T-helper 9 cell (primary cell): ENCODE results near the gene SLC16A5.
"Not testable (repeated sequence)": the region's sequence is repeated elsewhere in the genome, so short reads cannot be mapped to it uniquely, and the experiment has no call there.

ENCODE experiments used
- DNase-seq: peaks from one replicate; pipeline ENCODE4 v3.0.0-alpha.2; 2020

Gene SLC16A5

DNA sequence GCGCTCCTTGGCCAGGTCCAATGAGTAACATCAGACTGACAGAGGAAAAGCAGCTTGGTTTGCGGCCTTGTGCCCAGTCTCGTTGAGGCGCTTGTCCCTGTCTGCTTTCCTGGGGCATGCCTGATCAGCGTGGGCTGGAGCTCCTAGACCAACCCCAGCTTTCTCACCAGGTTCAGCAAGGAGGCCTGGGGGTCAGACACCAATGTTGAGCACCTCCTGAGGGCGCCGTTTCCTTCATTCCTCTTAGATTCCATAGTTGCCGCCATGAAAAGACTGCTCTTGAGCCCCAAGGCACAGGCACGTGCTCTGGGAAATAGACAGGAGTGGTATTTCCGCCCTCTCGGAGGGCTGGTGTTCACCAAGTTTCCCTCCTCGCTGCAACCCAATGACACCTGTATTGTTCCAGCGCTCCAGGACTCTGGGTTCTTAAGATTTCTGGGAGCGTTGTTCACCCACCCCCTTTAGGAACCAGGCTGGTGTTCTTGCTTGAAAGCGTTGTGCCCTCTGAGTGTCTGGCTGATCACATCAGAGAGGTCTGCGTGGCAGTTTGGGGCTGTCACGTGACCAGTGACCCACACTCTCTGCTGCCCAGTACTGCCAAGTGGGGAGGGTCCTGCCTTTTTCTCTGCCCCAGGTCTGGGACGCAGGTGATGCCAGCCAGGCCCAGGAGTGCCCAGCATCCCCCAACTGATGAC, 22.7 kb upstream of the SLC16A5 start:
- no peak for DNase-seq

DNA sequence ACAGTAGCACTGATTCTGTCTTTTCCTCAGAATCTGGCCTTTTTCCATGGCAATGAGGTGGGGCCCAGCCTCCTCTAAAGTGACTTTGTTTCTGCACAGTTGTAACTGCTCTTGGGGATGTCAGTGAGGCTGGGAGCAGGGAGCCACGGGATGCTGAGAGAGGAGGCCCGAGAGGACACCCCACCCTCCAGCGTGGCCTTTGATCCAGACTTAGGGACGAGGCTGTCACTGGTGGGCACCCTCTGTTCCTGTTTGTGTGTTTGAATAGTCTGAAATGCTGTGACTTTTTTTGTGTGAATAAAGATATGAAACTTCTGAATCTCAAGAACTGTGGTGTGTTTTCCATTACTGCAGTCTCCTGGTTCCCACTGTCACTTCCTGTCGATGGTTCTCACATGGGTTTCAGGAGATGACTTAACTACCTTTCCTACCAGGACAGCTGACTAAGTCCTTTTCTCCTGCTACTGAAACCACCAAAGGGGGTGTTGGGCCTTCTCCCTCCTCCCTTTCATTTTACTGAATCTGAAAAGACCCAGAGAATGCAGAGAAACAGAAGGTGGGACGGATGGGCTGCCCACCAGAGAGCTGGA, 22.1 kb upstream of the SLC16A5 start:
- DNase-seq = no peak

DNA sequence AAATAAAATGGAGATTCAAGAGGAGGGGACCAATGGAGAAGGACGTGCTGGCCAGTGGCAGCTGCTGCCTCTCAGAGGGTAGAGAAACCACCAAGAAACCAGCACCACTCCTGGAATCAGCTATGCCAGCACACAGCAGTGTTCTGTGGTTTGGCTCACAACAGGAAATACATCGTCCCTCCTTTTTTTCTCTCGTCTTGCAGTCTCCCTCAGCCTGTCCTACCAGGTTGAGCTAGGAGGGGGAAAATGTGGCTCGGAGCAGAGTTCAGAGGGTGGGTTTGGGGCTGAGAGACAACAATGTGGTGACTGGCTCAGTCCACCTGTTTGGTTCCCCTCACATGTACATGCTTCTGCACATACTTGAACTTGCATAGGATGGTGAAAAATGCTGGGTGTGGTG, 19.9 kb upstream of the SLC16A5 start:
- DNase-seq = no peak

DNA sequence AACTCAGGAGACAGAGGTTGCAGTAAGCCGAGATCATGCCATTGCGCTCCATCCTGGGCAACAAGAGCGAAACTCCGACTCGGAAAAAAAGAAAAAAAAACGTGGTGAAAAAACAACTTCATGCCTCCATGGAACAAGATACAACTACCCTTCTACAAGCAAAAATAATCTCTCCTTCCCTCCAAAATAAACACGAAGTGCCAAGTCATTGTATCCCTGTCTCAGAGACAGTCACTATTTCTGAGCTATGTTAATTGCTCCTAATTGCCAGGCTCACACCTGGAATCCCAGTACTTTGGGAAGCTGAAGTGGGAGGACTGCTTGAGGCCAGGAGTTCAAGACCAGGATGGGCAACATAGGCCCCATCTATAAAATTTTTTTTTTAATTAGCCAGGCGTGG, 19.0 kb upstream of the SLC16A5 start:
- DNase-seq = no peak

DNA sequence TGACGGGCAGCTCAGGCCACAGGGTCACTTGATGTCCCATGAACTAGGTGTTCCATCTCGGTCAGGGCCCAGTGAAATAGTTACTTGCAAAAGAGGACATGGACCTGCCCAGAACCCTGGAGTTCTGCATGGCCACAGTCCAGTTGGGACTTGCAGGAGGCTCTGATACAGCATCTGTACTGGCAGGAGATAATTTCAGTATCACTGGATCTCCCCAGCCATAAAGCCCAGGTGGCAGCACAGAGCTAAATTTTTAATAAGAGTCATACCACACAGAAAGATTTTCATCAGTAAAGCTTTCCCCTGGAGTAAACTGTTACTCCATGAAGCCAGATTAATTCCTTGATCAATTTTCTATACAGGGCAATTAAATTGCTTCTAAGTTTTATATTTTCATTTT, 18.0 kb upstream of the SLC16A5 start:
- DNase-seq = no peak

DNA sequence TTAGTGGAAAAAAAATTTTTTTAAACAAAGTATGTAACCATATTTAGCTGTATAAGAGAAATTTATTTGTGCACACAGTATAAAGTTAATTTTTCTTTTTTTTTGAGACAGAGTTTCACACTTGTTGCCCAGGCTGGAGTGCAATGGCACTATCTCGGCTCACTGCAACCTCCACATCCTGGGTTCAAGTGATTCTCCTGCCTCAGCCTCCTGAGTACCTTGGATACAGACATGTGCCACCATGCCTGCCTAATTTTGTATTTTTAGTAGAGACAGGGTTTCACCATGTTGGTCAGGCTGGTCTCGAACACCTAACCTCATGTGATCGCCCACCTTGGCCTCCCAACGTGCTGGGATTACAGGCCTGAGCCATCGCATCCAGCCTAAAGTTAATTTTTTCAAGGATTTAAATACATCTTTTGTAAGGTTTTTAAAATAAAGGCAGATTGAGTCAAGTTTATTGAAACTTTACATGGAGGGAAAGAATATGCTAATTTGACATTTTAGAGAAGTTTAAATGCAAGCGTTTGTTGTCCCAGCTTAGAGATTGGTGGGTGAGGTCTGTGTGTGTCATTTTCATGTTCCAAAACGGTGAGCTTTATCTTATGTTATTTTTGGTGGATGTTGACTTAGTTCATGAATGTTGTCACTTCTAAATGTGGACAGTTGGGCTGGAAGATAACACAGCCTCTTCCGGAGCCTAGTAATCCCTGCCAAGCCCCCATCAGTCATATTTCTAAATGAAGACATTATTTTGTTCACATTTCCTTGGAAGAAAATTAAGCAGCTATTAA, 16.1 kb upstream of the SLC16A5 start:
- not testable (repeated sequence) for DNase-seq

DNA sequence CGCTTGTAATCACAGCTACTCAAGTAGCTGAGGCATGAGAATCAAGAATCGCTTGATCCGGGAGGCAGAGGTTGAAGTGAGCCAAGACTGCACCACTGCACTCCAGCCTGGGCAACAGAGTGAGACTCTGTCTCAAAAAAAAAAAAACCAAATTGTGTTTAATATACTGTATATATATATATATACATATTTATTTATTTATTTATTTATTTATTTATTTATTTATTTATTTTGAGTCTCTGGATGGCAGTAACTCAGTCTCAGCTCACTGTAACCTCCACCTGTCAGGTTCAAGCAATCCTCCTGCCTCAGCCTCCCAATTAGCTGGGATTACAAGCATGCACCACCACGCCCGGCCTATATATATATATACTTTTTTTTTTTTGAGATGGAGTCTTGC, 14.8 kb upstream of the SLC16A5 start:
- not testable (repeated sequence) for DNase-seq

DNA sequence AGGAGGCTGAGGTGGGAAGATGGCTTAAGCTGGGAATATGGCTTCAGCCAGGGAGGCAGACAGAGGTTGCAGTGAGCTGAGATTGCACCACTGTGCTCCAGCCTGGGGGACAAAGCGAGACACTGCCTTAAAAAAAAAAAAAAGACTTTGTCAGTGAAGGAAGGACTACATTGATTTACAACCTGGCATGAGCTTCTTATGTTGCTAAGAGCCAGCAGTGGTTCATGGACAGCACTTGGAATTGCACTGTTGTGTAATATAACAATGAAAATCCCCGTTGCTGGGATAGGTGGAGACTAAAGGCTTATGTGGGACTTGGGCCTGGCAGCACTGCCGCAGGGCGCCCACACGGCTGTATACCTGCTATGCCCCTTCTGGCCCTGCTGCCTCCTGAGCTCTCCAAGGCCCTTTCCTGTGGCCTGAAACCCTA, 14.1 kb upstream of the SLC16A5 start:
- DNase-seq = no peak

DNA sequence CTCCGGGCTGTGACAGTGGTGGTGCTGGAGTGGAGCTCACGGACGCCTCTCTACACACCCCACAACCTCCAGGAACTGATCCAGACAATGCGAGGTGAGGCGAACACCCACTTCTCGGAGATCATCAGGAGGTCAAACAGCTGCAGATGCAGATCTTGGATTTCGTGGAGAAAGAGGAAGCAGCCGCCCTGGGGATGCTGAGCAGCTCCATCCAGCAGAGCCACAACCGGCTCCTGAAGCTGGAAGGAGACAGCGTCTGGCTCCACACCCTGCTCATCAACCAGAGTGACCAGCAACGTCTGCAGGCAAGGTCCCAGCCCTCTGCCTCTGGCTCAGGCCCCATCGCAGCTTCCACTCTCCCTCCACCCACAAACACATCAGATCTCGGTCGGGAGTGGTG, 13.2 kb upstream of the SLC16A5 start:
- DNase-seq = no peak

DNA sequence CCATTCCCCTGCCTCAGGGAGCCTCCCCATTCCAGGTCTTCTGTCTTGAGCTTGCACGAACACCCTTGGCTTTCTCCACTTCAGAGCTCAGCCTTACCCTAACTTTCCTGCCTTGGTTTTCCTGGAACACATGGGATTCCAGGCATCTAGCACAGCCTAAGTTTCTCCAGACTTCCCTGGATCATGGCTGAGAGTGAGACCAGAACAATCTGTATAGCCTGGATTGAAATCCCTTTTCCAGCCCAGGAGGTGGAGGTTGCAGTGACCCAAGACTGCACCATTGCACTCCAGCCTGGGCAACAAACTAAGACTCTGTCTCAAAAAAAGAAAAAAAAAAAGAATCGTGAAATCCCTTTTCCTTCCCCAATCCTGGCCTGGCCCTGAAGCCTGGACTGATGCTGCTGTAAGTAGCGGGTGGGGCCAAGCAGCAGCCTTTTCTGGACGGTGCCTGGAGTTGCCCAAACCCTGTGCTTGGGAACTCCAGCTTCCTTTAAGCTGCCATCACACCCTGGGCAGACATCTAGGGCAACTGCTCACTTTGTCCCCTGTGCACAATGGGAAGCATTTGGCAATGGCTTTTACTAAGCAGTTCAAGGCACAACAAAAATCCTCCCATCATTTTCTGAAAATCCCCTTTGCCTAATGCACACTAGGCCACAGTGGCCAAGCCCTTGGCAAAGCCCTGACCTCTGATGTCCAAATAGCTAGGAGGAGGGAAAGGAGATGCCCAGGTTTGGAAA, 12.0 kb upstream of the SLC16A5 start:
- DNase-seq = no peak

DNA sequence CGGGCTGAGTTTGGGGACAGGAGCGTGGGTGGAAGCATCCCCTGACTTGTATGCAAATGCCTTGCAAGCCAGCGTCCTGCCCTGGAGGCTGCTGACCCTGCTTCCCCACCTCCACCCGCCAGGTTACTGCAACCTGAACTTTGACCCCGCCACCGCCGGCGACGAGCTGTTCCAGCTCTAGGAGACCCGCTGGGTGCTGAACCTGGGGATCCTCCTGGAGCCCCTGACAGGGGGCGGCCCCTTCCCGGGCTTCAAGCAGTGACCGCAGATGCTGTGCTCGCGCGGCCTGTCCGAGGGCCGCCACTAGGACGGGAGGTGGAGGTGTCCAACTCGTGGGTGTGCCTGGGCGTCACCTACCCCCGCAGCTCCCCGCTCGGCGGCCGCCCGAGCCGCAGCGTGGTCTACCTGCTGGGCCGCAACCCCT, 10.7 kb upstream of the SLC16A5 start:
- no peak for DNase-seq

DNA sequence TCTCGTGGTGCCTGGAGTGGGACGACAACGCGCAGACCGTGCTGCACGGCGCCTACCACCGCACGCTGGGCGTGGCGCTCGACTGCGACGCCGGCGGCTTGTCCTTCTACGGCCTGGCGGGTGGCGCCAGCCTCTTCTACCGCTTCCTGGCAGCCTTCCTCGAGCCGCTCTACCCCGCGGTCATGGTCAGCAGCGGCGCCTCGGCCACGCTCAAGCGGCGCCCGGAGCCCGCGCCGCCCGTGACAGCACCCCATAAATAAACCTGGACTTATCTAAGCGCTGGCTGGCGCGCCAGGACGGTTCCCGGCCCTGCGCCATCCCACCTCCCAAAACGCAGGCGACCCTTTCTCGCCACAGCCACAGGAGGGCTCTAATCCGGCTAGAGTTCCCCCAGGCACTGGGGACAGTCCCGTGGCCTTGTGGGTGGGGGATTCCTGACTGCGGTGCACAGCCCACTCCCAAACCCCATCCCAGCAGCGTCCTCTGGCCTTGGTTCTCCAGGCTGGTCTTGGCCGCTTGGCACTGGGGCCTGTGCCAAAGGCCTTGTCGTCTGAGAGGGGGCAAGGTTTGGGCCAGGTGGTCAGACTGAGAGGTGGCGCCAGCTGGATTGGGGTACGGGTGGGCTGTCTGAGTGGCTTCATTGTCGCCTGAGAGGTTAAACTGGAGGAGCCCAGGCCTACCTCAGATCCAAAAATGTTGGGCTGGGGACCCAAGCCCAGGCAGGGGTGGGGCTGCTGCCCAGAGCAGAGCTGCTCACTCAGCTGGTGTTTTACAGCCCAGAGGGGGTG, 10.1 kb upstream of the SLC16A5 start:
- peak; percentile 23 for DNase-seq

DNA sequence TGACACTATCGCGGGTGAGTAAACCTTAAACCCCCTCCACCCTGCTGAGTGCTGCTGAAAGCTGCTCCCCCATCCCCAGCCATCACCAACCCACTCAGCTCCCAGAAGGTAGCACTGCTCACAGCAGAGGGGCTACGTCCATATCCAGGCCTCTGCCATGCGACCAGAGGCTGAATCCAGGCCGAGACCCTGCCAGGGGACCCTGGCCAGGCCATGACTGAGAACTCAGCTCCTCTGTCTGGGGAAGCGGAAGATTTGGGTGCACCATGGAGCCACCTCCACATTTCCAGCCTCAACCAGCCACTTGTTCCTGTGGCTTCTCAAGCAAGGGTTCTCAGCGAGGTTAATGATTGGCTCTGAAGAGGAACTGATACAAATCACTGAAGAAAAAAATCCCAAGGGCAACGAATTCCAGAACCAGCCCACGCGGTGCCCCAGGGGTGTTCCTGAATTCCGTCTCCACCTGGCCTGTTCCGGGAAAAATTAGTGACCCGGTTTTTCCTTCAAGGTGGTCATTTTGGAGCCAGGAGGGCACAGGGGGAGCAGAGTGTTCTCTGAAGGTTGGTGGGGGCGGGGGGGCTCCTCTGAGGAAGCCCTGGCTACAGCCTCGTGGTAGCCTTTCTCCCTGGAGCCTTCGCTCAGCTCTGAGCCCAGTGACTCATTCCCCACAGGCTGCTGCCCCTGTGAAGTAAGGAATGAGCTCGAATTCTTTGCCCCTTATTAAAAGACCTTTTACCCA, 9.3 kb upstream of the SLC16A5 start:
- no peak for DNase-seq

DNA sequence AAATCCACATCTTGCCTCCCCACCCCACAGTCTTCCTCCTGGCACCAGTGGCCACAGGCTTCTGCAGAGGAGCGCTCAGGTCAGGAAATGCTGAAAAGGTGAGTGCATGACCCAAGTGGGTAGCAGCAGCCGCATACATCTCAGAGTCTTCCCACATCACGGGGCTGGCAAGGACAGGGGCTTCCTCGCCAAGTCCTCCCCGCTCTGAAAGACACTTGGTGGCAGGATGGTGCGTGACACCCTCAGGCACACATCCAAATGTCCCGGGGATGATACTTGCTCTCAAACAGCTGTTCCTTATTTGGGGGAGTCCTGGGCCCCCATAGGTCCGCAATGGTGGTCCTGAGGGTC, 8.8 kb upstream of the SLC16A5 start:
- no peak for DNase-seq

DNA sequence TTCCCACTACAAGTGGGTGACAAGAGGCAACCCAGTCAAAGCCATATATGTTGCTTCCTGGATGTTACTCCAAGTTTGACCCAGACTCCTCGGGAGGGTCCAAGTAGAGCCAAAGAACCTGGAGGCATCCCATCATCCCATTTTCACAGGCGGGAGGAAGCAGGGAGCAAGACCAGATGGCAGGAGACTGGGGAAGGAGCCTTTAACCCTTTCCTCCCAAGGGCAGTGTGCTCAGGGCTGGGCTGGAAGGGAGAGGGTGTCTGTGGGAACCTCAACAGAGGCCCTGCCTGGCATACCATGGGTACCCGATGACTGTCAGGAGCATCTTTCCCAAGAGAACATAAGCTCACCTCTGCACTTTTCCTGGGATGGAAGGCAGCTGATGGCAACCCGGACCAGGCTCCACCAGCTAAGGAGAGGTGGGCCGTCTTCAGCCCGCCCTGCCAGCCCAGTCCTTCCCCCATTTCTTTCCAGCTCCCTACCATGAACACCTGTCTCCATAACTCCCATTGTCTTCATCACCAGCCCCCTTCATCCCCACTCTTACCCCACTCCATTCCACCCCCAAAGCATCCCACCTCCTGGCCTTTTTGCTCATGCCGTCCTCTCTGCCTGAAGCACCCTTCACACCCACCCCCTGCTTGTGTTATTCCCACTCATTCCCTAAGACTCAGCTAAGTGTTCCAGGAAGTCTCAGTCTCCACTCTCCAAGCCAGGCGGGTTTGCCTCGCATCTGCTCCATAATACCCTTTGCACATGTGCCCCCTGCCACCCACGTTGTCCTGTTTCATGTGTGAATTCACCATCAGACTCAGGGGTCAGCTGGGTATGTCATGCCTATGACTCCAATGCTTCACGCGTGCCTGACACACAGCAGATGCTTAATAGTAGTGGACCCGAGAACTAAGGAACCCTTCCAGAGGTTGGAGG, 5.9 kb upstream of the SLC16A5 start:
- DNase-seq = no peak

DNA sequence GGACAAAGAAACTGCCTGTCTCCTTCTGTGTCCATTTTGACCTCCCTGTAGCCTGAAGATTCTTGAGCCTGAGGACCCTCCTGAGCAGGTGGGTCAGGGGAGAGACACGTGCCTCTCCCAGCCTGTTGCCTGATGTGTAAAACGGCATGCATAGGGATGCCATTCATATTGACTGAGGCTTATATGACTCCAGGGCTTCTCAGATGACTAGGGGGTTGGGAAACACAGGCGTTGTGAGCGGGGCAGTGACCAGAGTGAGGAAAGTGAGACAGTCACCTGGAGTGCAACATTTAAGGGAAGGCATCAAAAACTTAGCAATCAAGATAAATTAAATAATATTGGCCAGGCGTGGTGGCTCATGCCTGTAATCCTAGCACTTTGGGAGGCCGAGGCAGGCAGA, 5.1 kb upstream of the SLC16A5 start:
- no peak for DNase-seq

DNA sequence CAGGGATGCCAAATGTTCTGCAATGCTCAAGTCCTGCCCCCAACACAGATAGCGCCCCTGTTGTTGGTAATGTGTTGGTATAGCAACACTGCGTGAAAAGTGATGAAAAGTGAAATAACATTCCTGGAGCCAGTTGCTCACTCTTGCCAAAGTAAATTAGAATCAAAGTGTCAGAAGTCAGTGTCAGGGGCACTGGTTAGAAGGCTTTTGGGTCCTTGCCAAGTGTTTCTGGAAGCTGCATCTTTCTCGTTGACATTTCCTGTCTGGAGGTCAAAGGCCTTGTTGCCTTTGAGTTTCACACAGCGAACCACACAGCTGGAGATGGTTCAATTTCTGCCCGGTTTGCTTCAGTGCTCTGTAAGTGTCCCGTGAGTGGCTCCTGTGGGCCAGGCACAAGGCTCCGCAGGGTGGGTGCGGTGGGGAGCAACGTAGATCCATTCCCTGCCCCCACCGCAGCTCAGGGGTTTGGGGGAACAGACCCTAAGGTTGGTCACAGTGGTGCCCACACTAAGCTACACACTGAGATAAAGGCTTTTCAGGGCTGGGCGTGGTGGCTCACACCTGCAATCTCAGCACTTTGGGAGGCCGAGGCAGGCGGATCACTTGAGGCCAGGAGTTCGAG, 3.6 kb upstream of the SLC16A5 start:
- no peak for DNase-seq

DNA sequence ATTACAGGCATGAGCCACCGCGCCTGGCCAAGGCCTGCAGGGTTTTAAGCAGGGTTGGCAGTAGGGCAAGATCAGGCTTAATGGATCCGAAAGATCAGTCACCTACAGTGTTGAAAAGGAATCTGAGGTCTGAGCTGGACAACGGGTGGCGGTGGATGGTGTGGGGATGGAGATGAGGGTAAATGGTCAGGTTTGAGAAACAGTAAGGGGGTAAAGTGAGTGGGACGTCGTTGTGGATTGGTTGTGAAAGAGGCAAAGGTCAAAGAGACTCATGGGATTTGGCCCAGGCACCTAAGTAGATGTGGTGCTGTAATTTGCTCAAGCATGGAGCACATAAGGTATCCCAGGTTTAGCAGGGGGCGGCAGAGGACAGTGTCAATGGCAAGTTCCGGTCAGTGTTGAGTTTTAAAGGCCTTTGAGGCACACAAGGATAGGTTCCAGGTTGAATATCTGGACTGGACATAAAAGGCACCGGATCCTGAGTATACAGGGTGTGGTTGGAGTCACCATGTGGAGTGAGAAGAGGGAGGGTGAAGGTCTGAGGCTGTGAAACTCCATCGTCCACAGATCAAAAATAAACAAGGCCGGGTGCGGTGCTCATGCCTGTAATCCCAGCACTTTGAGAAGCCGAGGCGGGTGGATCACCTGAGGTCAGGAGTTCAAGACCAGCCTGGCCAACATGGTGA, 1.1 kb upstream of the SLC16A5 start:
- DNase-seq = no peak

DNA sequence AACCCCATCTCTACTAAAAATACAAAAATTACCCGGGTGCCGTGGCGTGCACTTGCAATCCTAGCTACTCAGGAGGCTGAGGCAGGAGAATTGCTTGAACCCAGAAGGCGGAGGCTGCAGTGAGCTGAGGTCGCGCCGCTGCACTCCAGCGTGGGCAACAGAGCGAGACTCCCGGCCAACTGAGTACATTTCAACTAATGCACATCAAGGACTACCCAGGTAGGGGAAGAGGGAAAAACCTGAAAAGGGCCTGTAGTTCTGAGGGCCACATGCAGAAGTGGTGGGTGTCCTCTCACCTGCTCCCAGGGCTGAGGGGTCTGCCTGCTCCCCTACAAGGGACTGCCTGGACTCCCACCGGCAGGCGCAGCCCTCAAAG, 584 bp upstream of the SLC16A5 start:
- DNase-seq = no peak
